ENCODE data around the gene SSC5D. TPM values are rescaled to one million over a fixed set of nuclear protein-coding genes. Genes with fewer than 3 reads are reported as not detected.
A peak's percentile ranks its signal among the peaks of the same experiment; 100 is the strongest.

The SSC5D gene
- total and polyA plus RNA-seq, 2 donors (not counting 1 experiment from before 2014, with no cell fraction given): 3.0 to 19.7 TPM

DNA sequence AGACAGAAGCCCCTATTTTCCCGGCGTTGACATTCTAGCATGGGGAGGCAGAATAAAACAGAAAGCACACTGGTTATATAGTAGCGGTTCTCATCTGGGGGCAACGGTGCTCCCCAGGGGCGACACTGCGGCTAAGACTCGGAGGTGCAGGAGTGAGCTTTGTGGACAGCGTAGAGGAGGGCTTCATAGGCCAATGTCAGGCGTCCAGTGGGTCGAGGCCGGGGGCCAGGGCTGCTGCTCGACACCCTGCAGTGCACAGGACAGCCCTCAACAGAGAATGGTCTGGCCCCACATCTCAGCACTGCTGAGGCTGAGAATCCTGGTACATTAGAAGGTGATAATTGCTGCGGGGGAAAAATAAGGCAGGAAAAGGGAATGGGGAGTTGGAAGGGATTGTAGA lies 10.3 kb upstream of the SSC5D start:
- Histone ChIP-seq H3K9me3 (ENCODE audit: control insufficient read depth, insufficient read depth, low read depth, low read length) (no peaks in the 10 kb centered on the region), H3K27me3 (ENCODE audit: control insufficient read depth, insufficient read depth, low read length) (no peaks in the 10 kb centered on the region), H3K4me3 (replicated peaks in 1 of 4; ENCODE audit: control extremely low read depth in 1 of 4, insufficient read depth in 1 of 4, low read depth in 3 of 4, low read length in 4 of 4) (peak overlapping the region; percentile 77 to 91 (median 82)), H2AFZ (ENCODE audit: low read length) (no peak overlapping the region), H3K36me3 (ENCODE audit: control insufficient read depth, insufficient read depth, low read length) (peaks cover 9% of the 10 kb centered on the region), H3K79me2 (ENCODE audit: control insufficient read depth, insufficient read depth, low read length) (peaks cover 18% of the 10 kb centered on the region), H4K20me1 (ENCODE audit: control insufficient read depth, extremely low read depth, insufficient read depth, low read length) (no peaks in the 10 kb centered on the region), H3K4me1 (ENCODE audit: control insufficient read depth, extremely low read depth, insufficient read depth, low read length) (no peaks in the 10 kb centered on the region), H3K9ac (ENCODE audit: insufficient read depth, low read length) (no peak overlapping the region), H3K27ac (ENCODE audit: insufficient read depth, low read length) (no peak overlapping the region), H3K4me2 (ENCODE audit: extremely low read depth, insufficient read depth, low read length) (peak overlapping the region; percentile 94)
- no peak for DNase-seq (ENCODE audit: low read depth in 2 of 2)
- TF ChIP-seq EZH2 (IDR thresholded peaks at IDR 0.05; ENCODE audit: low read length, missing control alignments): no peak
- TF ChIP-seq, protein P1, sequence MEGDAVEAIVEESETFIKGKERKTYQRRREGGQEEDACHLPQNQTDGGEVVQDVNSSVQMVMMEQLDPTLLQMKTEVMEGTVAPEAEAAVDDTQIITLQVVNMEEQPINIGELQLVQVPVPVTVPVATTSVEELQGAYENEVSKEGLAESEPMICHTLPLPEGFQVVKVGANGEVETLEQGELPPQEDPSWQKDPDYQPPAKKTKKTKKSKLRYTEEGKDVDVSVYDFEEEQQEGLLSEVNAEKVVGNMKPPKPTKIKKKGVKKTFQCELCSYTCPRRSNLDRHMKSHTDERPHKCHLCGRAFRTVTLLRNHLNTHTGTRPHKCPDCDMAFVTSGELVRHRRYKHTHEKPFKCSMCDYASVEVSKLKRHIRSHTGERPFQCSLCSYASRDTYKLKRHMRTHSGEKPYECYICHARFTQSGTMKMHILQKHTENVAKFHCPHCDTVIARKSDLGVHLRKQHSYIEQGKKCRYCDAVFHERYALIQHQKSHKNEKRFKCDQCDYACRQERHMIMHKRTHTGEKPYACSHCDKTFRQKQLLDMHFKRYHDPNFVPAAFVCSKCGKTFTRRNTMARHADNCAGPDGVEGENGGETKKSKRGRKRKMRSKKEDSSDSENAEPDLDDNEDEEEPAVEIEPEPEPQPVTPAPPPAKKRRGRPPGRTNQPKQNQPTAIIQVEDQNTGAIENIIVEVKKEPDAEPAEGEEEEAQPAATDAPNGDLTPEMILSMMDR (conservative IDR thresholded peaks at IDR 0.05 in 1 of 2, IDR thresholded peaks at IDR 0.05 in 1 of 2; ENCODE audit: low read depth in 1 of 2, low read length in 2 of 2): no peak

DNA sequence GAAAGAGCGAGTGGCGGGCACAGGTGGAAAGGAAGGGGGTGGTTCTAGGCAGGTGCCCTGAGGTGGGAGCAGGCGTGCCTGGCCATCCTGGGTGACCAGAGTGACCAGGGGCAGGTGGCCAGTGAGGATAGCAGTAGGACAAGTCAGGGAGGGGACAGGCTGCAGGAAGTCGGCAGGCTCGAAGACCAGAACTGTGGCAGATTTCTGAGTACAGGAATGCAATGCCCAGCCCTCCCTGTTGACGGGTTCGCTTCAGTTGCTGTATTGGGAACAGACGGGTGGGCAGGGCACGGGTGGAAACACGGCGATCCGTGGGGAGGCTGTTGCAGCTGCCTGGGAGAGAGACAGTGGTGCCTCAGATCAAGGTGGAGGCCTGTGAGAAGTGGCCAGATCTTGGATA lies 9.9 kb upstream of the SSC5D start:
- H3K4me1 ChIP-seq (ENCODE audit: control insufficient read depth, extremely low read depth, insufficient read depth, low read length): no peaks in the 10 kb centered on the region
- no peak overlapping the region for H3K9ac ChIP-seq (ENCODE audit: insufficient read depth, low read length)
- peaks cover 18% of the 10 kb centered on the region for H3K79me2 ChIP-seq (ENCODE audit: control insufficient read depth, insufficient read depth, low read length)
- no peaks in the 10 kb centered on the region for H3K27me3 ChIP-seq (ENCODE audit: control insufficient read depth, insufficient read depth, low read length)
- H3K27ac ChIP-seq (ENCODE audit: insufficient read depth, low read length): no peak overlapping the region
- no peak overlapping the region for H3K4me3 ChIP-seq (replicated peaks in 1 of 4; ENCODE audit: control extremely low read depth in 1 of 4, insufficient read depth in 1 of 4, low read depth in 3 of 4, low read length in 4 of 4)
- H2AFZ ChIP-seq (ENCODE audit: low read length): no peak overlapping the region
- no peaks in the 10 kb centered on the region for H4K20me1 ChIP-seq (ENCODE audit: control insufficient read depth, extremely low read depth, insufficient read depth, low read length)
- peaks cover 10% of the 10 kb centered on the region for H3K36me3 ChIP-seq (ENCODE audit: control insufficient read depth, insufficient read depth, low read length)
- TF ChIP-seq, protein P1 (conservative IDR thresholded peaks at IDR 0.05 in 1 of 2, IDR thresholded peaks at IDR 0.05 in 1 of 2; ENCODE audit: low read depth in 1 of 2, low read length in 2 of 2): no peak
- no peak for TF ChIP-seq EZH2 (IDR thresholded peaks at IDR 0.05; ENCODE audit: low read length, missing control alignments)
- H3K9me3 ChIP-seq (ENCODE audit: control insufficient read depth, insufficient read depth, low read depth, low read length): no peaks in the 10 kb centered on the region
- no peak overlapping the region for H3K4me2 ChIP-seq (ENCODE audit: extremely low read depth, insufficient read depth, low read length)
- DNase-seq (ENCODE audit: low read depth in 2 of 2): no peak

DNA sequence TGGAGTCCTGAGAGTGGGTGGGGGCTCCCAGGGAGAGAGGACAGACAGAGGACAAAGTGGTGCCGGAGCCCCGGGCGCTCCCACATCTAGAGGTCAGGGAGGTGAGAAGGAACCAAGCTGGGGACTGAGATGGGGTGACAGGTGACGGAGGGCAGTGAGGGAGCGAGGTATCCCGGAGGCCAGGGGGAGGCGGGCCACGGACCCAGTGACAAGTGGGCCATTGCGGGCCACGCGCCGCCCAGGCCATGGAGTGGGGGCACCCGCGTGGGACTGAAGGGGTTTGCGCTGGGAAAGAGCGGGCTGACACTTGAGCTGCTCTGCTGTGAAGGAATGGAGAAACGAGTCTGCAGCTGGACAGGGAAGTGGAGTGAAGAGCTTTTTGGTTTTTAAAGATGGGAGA lies 9.2 kb upstream of the SSC5D start:
- Histone ChIP-seq H2AFZ (ENCODE audit: low read length) (no peak overlapping the region), H3K9me3 (ENCODE audit: control insufficient read depth, insufficient read depth, low read depth, low read length) (no peaks in the 10 kb centered on the region), H3K27ac (ENCODE audit: insufficient read depth, low read length) (no peak overlapping the region), H3K9ac (ENCODE audit: insufficient read depth, low read length) (no peak overlapping the region), H3K4me3 (replicated peaks in 1 of 4; ENCODE audit: control extremely low read depth in 1 of 4, insufficient read depth in 1 of 4, low read depth in 3 of 4, low read length in 4 of 4) (no peak overlapping the region), H3K27me3 (ENCODE audit: control insufficient read depth, insufficient read depth, low read length) (no peaks in the 10 kb centered on the region), H4K20me1 (ENCODE audit: control insufficient read depth, extremely low read depth, insufficient read depth, low read length) (no peaks in the 10 kb centered on the region), H3K36me3 (ENCODE audit: control insufficient read depth, insufficient read depth, low read length) (peaks cover 13% of the 10 kb centered on the region), H3K4me1 (ENCODE audit: control insufficient read depth, extremely low read depth, insufficient read depth, low read length) (no peaks in the 10 kb centered on the region), H3K4me2 (ENCODE audit: extremely low read depth, insufficient read depth, low read length) (no peak overlapping the region), H3K79me2 (ENCODE audit: control insufficient read depth, insufficient read depth, low read length) (peaks cover 18% of the 10 kb centered on the region)
- DNase-seq (ENCODE audit: low read depth in 2 of 2): no peak
- no peak for TF ChIP-seq EZH2 (IDR thresholded peaks at IDR 0.05; ENCODE audit: low read length, missing control alignments)
- TF ChIP-seq, protein P1 (conservative IDR thresholded peaks at IDR 0.05 in 1 of 2, IDR thresholded peaks at IDR 0.05 in 1 of 2; ENCODE audit: low read depth in 1 of 2, low read length in 2 of 2): no peak

All from fibroblast of lung (primary cell).